HepG2 (cell line): ENCODE measurements around the gene UBTF. TPM values are rescaled to one million over a fixed set of nuclear protein-coding genes. Genes with fewer than 3 reads are reported as not detected.

ENCODE experiments used
- AGO2 ChIP-seq: fragments of 200-400 bp; formaldehyde crosslinking; optimal IDR thresholded peaks from 2 replicates; pipeline ENCODE3; 2017; ENCODE audit warnings: mild to moderate bottlenecking, low read depth, low read length, moderate library complexity
- EED ChIP-seq: sonication (generic); formaldehyde crosslinking; IDR thresholded peaks from 2 replicates; pipeline ENCODE4 v1.5.0; 2020; ENCODE audit warnings: mild to moderate bottlenecking, missing genetic modification reagents
- HNF4G ChIP-seq, 2 experiments: sonication (generic) in 1 of 2; formaldehyde crosslinking in 1 of 2; IDR thresholded peaks; 2 replicates each; pipeline versions ENCODE4 v1.4.0 to v1.6.1; 2011 to 2020; ENCODE audit warnings: borderline replicate concordance in 2 of 2, low read depth in 2 of 2, mild to moderate bottlenecking in 2 of 2, low read length in 1 of 2, missing genetic modification reagents in 1 of 2, moderate library complexity in 1 of 2
- KLF16 ChIP-seq, 2 experiments: sonication (generic) in 1 of 2; formaldehyde crosslinking in 1 of 2; IDR thresholded peaks; 2 replicates each; pipeline versions ENCODE4 v1.6.1 to v1.8.0; 2016 to 2023; ENCODE audit warnings: missing genetic modification reagents in 2 of 2, missing compliant biosample characterization in 1 of 2
- MLLT10 ChIP-seq: sonication (generic); formaldehyde crosslinking; IDR thresholded peaks from 2 replicates; pipeline ENCODE4 v1.4.0; 2020; ENCODE audit warnings: missing genetic modification reagents
- MTA1 ChIP-seq: sonication (generic); formaldehyde crosslinking; IDR thresholded peaks from 2 replicates; pipeline ENCODE4 v1.4.0; 2020; ENCODE audit warnings: missing genetic modification reagents, mild to moderate bottlenecking, borderline replicate concordance
- POLR2G ChIP-seq: fragments of 200-400 bp; formaldehyde crosslinking; IDR thresholded peaks from 2 replicates; pipeline ENCODE4 v1.6.1; 2018; ENCODE audit warnings: mild to moderate bottlenecking, low read depth, low read length, moderate library complexity
- SYNCRIP ChIP-seq: fragments of 200-400 bp; formaldehyde crosslinking; IDR thresholded peaks from 2 replicates; pipeline ENCODE4 v1.6.1; 2018; ENCODE audit warnings: mild to moderate bottlenecking, low read depth, low read length; ENCODE audit not compliant: insufficient read depth
- XBP1 ChIP-seq: sonication (generic); formaldehyde crosslinking; IDR thresholded peaks from 2 replicates; pipeline ENCODE4 v1.5.0; 2020; ENCODE audit warnings: missing genetic modification reagents
- ZKSCAN1 ChIP-seq: fragments of 150-350 bp; IDR thresholded peaks from 2 replicates; pipeline ENCODE4 v1.6.1; 2014; ENCODE audit warnings: low read length
- ZNF629 ChIP-seq: sonication (generic); formaldehyde crosslinking; conservative IDR thresholded peaks from 2 replicates; pipeline ENCODE4 v1.5.0; 2020; ENCODE audit warnings: missing genetic modification reagents
- ZNF781 ChIP-seq: sonication (generic); formaldehyde crosslinking; IDR thresholded peaks from 2 replicates; pipeline ENCODE4 v1.5.1; 2020; ENCODE audit warnings: borderline replicate concordance, mild to moderate bottlenecking, missing genetic modification reagents; ENCODE audit errors: not compliant biosample characterization
- polyA plus RNA-seq, 8 experiments: library from polyadenylated mRNA; depleted of rRNA in 3 of 8; stranded (reverse) in 7 of 8; unstranded in 1 of 8; fragments of >200 nt; fragmentation: Illumina TruSeq in 4 of 8; extraction: Trizol in 4 of 8; gene quantifications; 2 replicates each; pipeline versions ENCODE4 v1.2.1 to v1.2.3, GENCODE V29; 2011 to 2016; ENCODE audit warnings: low read depth in 4 of 8, missing spikeins in 1 of 8, mixed read lengths in 1 of 8; ENCODE audit not compliant: insufficient read depth in 1 of 8
- total RNA-seq, 5 experiments: library from RNA; depleted of rRNA; stranded (reverse); fragments of >200 nt; fragmentation: Illumina TruSeq; extraction: Trizol; gene quantifications; 2 replicates each; pipeline ENCODE4 v1.2.3, GENCODE V29; 2016; ENCODE audit warnings: low read depth in 1 of 5
- TF ChIP-seq, protein P1 (sequence below): sonication (generic); formaldehyde crosslinking; IDR thresholded peaks from 2 replicates; pipeline ENCODE4 v1.4.0; 2020; ENCODE audit warnings: missing genetic modification reagents
- TF ChIP-seq, protein P2 (sequence below): sonication (generic); formaldehyde crosslinking; IDR thresholded peaks from 2 replicates; pipeline ENCODE4 v1.8.0; 2022; ENCODE audit warnings: missing genetic modification reagents, mild to moderate bottlenecking, moderate library complexity, borderline replicate concordance
- TF ChIP-seq, protein P3 (sequence below): sonication (generic); formaldehyde crosslinking; IDR thresholded peaks from 2 replicates; pipeline ENCODE4 v1.8.1; 2023; ENCODE audit warnings: missing genetic modification reagents, inconsistent platforms, borderline replicate concordance
- TF ChIP-seq, protein P4 (sequence below): IDR thresholded peaks from 2 replicates; pipeline ENCODE4 v1.6.1; 2016; ENCODE audit warnings: low read depth, borderline replicate concordance
- TF ChIP-seq, protein P5 (sequence below): sonication (generic); formaldehyde crosslinking; IDR thresholded peaks from 2 replicates; pipeline ENCODE4 v1.4.0; 2020; ENCODE audit warnings: missing genetic modification reagents, borderline replicate concordance
- TF ChIP-seq, protein P6 (sequence below): sonication (generic); formaldehyde crosslinking; IDR thresholded peaks from 2 replicates; pipeline ENCODE4 v1.4.0; 2020; ENCODE audit warnings: mild to moderate bottlenecking, missing genetic modification reagents

UBTF gene
- total and polyA plus RNA-seq, 2 of the 13 experiments (the other 11 are each of a cell fraction or from before 2014, with no cell fraction given), result 15.2 to 60.9 TPM

DNA sequence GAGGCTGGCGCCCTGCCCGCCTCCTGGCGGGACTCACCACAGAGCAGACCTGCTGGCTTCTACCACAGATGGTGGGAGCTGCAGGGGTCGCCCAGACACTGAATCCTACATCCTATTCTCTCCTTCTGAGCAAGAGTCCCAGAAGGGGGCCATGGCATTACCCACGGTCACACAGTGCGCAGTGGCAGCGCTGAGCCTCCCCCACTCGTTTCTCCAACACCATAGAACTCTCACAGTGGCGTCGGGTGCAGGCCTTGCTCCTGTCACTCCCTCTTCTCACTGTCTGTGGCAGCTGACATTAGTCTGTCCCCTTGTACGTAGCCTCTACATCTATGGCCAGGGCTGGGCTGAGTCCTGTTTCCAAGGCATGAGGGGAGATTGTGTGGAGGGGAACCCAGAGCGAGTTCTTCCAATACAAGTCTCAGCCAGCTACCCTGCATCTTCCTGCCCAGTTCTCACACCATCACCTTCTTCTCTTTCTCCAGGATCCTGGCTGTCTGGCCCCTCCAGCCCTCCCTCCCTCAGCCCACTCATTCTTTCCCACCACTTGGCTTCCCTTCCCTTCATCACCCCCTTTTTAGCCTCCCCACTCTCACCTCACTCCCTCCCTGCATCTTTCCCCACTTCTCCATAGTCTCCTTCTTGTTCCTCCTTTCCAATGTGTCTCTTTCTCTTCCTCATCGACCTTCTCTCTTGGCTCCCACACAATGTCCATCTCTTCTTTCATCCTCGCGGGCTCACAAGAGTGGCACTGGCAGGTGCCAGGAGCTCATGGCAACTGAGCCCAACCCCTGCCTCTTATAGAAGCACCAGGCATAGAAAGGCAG lies 5.9 kb downstream of the UBTF start (continued):
- TF ChIP-seq MTA1 (CRISPR knock-in tag) (no peak), ZNF781 (CRISPR knock-in tag) (no peak), AGO2 (peak; percentile 55), SYNCRIP (no peak), KLF16 (CRISPR knock-in tag; IDR thresholded peaks at IDR 0.05) (no peak), MLLT10 (no peak), XBP1 (no peak), POLR2G (peak; percentile 19; the same call in 1 of the 2 replicates), ZKSCAN1 (no peak), EED (CRISPR knock-in tag) (0 out of 2 replicates have a peak, but pooled peaks have one; percentile 27), ZNF629 (CRISPR knock-in tag) (no peak), HNF4G (IDR thresholded peaks at IDR 0.05; ENCODE audit: borderline replicate concordance, low read depth, low read length) (no peak), HNF4G (CRISPR knock-in tag; IDR thresholded peaks at IDR 0.05; ENCODE audit: borderline replicate concordance, low read depth) (no peak)
- TF ChIP-seq, protein P1, sequence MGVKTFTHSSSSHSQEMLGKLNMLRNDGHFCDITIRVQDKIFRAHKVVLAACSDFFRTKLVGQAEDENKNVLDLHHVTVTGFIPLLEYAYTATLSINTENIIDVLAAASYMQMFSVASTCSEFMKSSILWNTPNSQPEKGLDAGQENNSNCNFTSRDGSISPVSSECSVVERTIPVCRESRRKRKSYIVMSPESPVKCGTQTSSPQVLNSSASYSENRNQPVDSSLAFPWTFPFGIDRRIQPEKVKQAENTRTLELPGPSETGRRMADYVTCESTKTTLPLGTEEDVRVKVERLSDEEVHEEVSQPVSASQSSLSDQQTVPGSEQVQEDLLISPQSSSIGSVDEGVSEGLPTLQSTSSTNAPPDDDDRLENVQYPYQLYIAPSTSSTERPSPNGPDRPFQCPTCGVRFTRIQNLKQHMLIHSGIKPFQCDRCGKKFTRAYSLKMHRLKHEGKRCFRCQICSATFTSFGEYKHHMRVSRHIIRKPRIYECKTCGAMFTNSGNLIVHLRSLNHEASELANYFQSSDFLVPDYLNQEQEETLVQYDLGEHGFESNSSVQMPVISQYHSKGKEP, result no peak
- TF ChIP-seq, protein P2, sequence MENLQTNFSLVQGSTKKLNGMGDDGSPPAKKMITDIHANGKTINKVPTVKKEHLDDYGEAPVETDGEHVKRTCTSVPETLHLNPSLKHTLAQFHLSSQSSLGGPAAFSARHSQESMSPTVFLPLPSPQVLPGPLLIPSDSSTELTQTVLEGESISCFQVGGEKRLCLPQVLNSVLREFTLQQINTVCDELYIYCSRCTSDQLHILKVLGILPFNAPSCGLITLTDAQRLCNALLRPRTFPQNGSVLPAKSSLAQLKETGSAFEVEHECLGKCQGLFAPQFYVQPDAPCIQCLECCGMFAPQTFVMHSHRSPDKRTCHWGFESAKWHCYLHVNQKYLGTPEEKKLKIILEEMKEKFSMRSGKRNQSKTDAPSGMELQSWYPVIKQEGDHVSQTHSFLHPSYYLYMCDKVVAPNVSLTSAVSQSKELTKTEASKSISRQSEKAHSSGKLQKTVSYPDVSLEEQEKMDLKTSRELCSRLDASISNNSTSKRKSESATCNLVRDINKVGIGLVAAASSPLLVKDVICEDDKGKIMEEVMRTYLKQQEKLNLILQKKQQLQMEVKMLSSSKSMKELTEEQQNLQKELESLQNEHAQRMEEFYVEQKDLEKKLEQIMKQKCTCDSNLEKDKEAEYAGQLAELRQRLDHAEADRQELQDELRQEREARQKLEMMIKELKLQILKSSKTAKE (CRISPR knock-in tag), result no peak
- TF ChIP-seq, protein P3, sequence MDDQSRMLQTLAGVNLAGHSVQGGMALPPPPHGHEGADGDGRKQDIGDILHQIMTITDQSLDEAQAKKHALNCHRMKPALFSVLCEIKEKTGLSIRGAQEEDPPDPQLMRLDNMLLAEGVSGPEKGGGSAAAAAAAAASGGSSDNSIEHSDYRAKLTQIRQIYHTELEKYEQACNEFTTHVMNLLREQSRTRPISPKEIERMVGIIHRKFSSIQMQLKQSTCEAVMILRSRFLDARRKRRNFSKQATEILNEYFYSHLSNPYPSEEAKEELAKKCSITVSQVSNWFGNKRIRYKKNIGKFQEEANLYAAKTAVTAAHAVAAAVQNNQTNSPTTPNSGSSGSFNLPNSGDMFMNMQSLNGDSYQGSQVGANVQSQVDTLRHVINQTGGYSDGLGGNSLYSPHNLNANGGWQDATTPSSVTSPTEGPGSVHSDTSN, result no peak
- TF ChIP-seq, protein P4, sequence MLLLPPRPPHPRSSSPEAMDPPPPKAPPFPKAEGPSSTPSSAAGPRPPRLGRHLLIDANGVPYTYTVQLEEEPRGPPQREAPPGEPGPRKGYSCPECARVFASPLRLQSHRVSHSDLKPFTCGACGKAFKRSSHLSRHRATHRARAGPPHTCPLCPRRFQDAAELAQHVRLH (CRISPR knock-in tag), result no peak
- TF ChIP-seq, protein P5, sequence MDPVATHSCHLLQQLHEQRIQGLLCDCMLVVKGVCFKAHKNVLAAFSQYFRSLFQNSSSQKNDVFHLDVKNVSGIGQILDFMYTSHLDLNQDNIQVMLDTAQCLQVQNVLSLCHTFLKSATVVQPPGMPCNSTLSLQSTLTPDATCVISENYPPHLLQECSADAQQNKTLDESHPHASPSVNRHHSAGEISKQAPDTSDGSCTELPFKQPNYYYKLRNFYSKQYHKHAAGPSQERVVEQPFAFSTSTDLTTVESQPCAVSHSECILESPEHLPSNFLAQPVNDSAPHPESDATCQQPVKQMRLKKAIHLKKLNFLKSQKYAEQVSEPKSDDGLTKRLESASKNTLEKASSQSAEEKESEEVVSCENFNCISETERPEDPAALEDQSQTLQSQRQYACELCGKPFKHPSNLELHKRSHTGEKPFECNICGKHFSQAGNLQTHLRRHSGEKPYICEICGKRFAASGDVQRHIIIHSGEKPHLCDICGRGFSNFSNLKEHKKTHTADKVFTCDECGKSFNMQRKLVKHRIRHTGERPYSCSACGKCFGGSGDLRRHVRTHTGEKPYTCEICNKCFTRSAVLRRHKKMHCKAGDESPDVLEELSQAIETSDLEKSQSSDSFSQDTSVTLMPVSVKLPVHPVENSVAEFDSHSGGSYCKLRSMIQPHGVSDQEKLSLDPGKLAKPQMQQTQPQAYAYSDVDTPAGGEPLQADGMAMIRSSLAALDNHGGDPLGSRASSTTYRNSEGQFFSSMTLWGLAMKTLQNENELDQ, result no peak
- TF ChIP-seq, protein P6, sequence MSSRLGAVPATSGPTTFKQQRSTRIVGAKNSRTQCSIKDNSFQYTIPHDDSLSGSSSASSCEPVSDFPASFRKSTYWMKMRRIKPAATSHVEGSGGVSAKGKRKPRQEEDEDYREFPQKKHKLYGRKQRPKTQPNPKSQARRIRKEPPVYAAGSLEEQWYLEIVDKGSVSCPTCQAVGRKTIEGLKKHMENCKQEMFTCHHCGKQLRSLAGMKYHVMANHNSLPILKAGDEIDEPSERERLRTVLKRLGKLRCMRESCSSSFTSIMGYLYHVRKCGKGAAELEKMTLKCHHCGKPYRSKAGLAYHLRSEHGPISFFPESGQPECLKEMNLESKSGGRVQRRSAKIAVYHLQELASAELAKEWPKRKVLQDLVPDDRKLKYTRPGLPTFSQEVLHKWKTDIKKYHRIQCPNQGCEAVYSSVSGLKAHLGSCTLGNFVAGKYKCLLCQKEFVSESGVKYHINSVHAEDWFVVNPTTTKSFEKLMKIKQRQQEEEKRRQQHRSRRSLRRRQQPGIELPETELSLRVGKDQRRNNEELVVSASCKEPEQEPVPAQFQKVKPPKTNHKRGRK (CRISPR knock-in tag), result no peak
